GM18519 (cell line): ENCODE data around the gene POU2AF3.
"Not testable (repeated sequence)": the region's sequence is repeated elsewhere in the genome, so short reads cannot be mapped to it uniquely, and the experiment has no call there.

Experiments
- ATAC-seq: cut with Tn5 transposase; IDR thresholded peaks from one replicate; pipeline ENCODE4 v1.9.1; 2021; ENCODE audit warnings: mild to moderate bottlenecking, moderate library complexity; ENCODE audit not compliant: unreplicated experiment, low FRiP score

The POU2AF3 gene

GRCh38 chr11:111298413-111299100 lies at the start of gene POU2AF3:
TSS of gene POU2AF3 (plus strand) at chr11:111298546. CDS start at chr11:111298582, 36 bp downstream.
- ATAC-seq, result no peak

GRCh38 chr11:111250936-111251335 lies 47.4 kb upstream of the POU2AF3 start:
- no peak for ATAC-seq

GRCh38 chr11:111253131-111253530 lies 45.2 kb upstream of the POU2AF3 start:
- no peak for ATAC-seq

- ATAC-seq, result no peak
Measured at GRCh38 chr11:111253630-111254029, 44.7 kb upstream of the POU2AF3 start.

- no peak for ATAC-seq
Measured at GRCh38 chr11:111258046-111258445, 40.3 kb upstream of the POU2AF3 start.

GRCh38 chr11:111259896-111260295 lies 38.5 kb upstream of the POU2AF3 start:
- no peak for ATAC-seq

GRCh38 chr11:111260811-111261210 lies 37.5 kb upstream of the POU2AF3 start:
- no peak for ATAC-seq

- ATAC-seq, result no peak
Measured at GRCh38 chr11:111264646-111265045, 33.7 kb upstream of the POU2AF3 start.

GRCh38 chr11:111265421-111265820 lies 32.9 kb upstream of the POU2AF3 start:
- ATAC-seq, result no peak

GRCh38 chr11:111268303-111268702 lies 30.0 kb upstream of the POU2AF3 start:
- ATAC-seq, result not testable (repeated sequence)

GRCh38 chr11:111269146-111269868 lies 29.0 kb upstream of the POU2AF3 start:
- no peak for ATAC-seq

GRCh38 chr11:111272420-111272819 lies 25.9 kb upstream of the POU2AF3 start:
- ATAC-seq, result no peak

- no peak for ATAC-seq
Measured at GRCh38 chr11:111282562-111283075, 15.7 kb upstream of the POU2AF3 start.

- ATAC-seq, result no peak
Measured at GRCh38 chr11:111283945-111284481, 14.3 kb upstream of the POU2AF3 start.

- ATAC-seq, result no peak
Measured at GRCh38 chr11:111285189-111286091, 12.9 kb upstream of the POU2AF3 start.

GRCh38 chr11:111291764-111292163 lies 6.6 kb upstream of the POU2AF3 start:
- no peak for ATAC-seq

- ATAC-seq, result not testable (repeated sequence)
Measured at GRCh38 chr11:111292408-111292807, 5.9 kb upstream of the POU2AF3 start.

- no peak for ATAC-seq
Measured at GRCh38 chr11:111296196-111296595, 2.1 kb upstream of the POU2AF3 start.

- ATAC-seq, result no peak
Measured at GRCh38 chr11:111297696-111298095, 650 bp upstream of the POU2AF3 start.
